Astrocyte of the spinal cord (primary cell): ENCODE data around the gene DLG5.

ENCODE experiments used
- DNase-seq: peaks from one replicate; pipeline ENCODE4 v3.0.0; 2011; ENCODE audit warnings: low read depth, low spot score
- H3K4me3 ChIP-seq: 2 replicates; pipeline ENCODE4 v1.5.1; 2011; ENCODE audit warnings: low read depth, mild to moderate bottlenecking, low read length, moderate library complexity
- CTCF ChIP-seq: IDR thresholded peaks from 2 replicates; pipeline ENCODE4 v1.5.1; 2012; ENCODE audit warnings: low read depth, mild to moderate bottlenecking, low read length, inconsistent platforms
- in situ Hi-C: cut with HindIII; loops from 2 replicates; pipeline ENCODE4 v1.10.0; 2017; ENCODE audit warnings: low sequenced_read_pairs

The DLG5 gene

DNA sequence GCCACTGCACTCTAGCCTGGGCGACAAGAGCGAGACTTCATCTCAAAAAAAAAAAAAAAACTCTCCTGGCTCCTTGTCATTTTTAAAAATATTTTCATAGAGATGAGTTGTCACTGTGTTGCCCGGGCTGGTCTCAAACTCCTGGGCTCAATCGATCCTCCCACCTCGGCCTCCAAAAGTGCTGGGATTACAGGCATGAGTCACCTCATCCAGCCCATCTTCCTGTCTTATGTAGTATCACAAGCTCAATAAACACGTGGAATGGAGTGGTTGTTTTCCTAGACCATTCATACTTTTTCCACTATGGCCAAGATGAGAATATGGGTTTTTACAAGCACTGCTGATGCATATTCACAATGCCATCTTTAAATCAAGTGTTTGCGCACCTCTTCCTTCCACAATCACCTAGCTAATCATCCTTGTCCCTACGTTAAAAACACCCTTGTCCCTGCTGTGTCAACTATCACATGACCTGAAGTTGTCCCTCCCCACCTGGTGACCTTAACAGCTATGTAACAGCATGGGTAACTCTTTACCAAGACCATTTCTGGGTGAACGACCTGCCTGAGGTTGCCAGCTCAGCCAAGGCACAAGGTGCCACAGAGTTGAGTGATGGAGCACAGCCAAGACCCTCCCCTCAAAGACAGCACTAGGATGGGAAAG lies 21.3 kb downstream of the DLG5 start:
- no peak overlapping the region for H3K4me3 ChIP-seq
- no peak for TF ChIP-seq CTCF
- in situ Hi-C loops, result no loop called here
- DNase-seq, result no peak

- in situ Hi-C loops, result no loop called here
- no peak overlapping the region for H3K4me3 ChIP-seq
- TF ChIP-seq CTCF, result no peak
- no peak for DNase-seq
Measured at GRCh38 chr10:77904100-77904840, 22.3 kb downstream of the DLG5 start.

DNA sequence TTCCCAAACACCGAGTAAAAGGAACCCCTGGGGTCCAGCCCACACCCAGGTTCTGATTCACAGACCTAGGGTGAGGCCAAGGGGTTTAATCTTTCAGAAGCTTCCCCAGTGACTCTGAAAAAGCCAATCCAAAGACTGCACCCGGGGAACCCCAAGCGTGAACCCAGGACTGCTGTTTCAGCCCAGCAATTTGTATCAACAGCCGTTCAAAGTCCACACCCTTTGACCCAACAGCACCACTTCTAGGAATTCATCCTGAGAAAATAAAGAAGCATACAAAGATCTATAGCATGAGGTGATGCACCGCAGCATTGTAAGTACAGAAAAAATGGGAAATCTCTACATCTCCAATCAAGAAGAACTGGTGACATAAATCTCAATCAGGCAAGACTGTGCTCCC lies 24.4 kb downstream of the DLG5 start:
- in situ Hi-C loops, result no loop called here
- DNase-seq, result no peak
- no peak for TF ChIP-seq CTCF
- no peak overlapping the region for H3K4me3 ChIP-seq

DNA sequence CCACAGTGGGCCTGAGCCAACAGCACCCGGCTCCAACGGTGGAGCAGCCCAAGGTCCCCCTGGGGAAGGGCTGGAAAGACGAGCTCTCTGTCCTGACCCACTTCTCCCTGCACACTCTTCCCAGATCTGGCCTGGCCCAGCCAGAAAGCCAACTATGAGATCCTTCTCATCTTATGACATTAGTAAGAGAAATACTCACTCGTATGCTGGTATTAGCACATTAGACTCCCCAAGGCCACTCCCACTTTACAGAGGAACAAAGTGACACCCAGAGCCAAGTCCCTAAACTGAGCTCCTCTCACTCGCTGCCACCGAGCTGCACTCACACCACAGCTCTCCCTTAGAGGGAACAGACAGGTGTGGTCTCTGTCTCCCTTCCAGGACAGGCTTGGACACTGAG lies 24.8 kb downstream of the DLG5 start:
- DNase-seq, result no peak
- TF ChIP-seq CTCF, result no peak
- in situ Hi-C loops, result no loop called here
- H3K4me3 ChIP-seq, result no peak overlapping the region

DNA sequence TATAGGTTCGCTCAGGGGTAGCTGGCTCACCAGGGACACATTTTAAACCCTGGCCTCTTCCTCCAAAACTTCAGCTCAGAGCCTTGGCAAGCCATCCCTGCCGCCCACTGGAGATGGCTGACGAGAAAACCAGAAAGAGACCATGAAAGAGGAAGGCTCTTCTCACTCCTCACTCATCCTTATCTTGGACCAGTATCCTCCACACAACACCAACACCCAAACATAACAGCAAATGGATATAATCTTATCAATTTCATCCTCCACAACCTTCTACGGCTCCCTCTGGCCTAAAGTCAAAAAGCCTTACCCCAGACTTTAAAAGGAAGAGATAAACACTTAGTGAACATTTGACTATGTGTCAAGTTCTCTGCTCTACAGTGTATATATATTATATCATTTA lies 26.9 kb downstream of the DLG5 start:
- TF ChIP-seq CTCF, result no peak
- H3K4me3 ChIP-seq, result no peak overlapping the region
- in situ Hi-C loops, result loop anchor here (10.0 kb wide), 1 partner anchor 45 kb away; no protein-coding TSS in a partner anchor
- DNase-seq, result no peak

- H3K4me3 ChIP-seq, result no peak overlapping the region
- no peak for TF ChIP-seq CTCF
- peak; percentile 53 for DNase-seq
- in situ Hi-C loops, result loop anchor here (10.0 kb wide), 1 partner anchor 46 kb away; no protein-coding TSS in a partner anchor
Measured at GRCh38 chr10:77899080-77899477, 27.5 kb downstream of the DLG5 start.
